ENCODE measurements around the gene FNDC3B. TPM values are rescaled to one million over a fixed set of nuclear protein-coding genes. Genes with fewer than 3 reads are reported as not detected.

FNDC3B gene
- total and polyA plus RNA-seq, 2 donors (not counting 3 experiments of a cell fraction or from before 2014, with no cell fraction given): 91.6 to 295 TPM

- peak overlapping the region; percentile 8 for H3K4me2 ChIP-seq (ENCODE audit: insufficient read depth, low read length)
Observed at GRCh38 chr3:172449466-172450149, 410.2 kb downstream of the FNDC3B start.

More at GRCh38 chr3:172449466-172450149, 410.2 kb downstream of the FNDC3B start:
- dilution Hi-C loops (cut with MboI; ENCODE audit: extremely low pct_ligation_motif_present, low sequenced_read_pairs) (no loop called here), intact Hi-C loops (cut with micrococcal nuclease) (no loop called here)
- Histone ChIP-seq H3K27me3 (ENCODE audit: control insufficient read depth in 2 of 2, insufficient read depth in 2 of 2, low read length in 2 of 2) (peaks cover 39 to 63% of the 10 kb centered on the region in 2 experiments), H3K79me2 (ENCODE audit: control insufficient read depth, insufficient read depth, low read length) (no peaks in the 10 kb centered on the region), H3K9me3 (replicated peaks; ENCODE audit: control insufficient read depth, insufficient read depth, low read length) (no peaks in the 10 kb centered on the region), H2AFZ (ENCODE audit: low read depth, low read length) (no peak overlapping the region), H3K9ac (replicated peaks; ENCODE audit: extremely low read depth, insufficient read depth, low read length) (no peak overlapping the region), H3K9me1 (replicated peaks; ENCODE audit: control insufficient read depth, extremely low read depth, insufficient read depth, low read length) (no peaks in the 10 kb centered on the region), H3K36me3 (ENCODE audit: control insufficient read depth in 2 of 2, extremely low read depth in 1 of 2, insufficient read depth in 2 of 2, low read length in 2 of 2) (no peaks in the 10 kb centered on the region), H3K27ac (ENCODE audit: insufficient read depth, low read depth, low read length) (no peak overlapping the region), H3K4me1 (ENCODE audit: control insufficient read depth, extremely low read depth, insufficient read depth, low read length) (peaks cover 6% of the 10 kb centered on the region), H3K4me3 (replicated peaks in 1 of 3; ENCODE audit: insufficient read depth in 1 of 3, low read depth in 1 of 3, low read length in 3 of 3) (no peak overlapping the region), H4K20me1 (replicated peaks; ENCODE audit: control insufficient read depth, extremely low read depth, insufficient read depth, low read length) (no peaks in the 10 kb centered on the region)
- FAIRE-seq (peak; percentile 72), DNase-seq (ENCODE audit: low read depth, low spot score) (peak; percentile 46)
- CTCF ChIA-PET: interaction anchor here (2.6 kb wide), 1 partner anchor 11 kb away, joined by 6 read pairs; no protein-coding TSS in a partner anchor
- no TSS peak for BruUV-seq (replicated peaks)
- no peak for TF ChIP-seq POLR2A (IDR thresholded peaks at IDR 0.05; ENCODE audit: low read depth, low read length)
- no peak for TF ChIP-seq MAX (IDR thresholded peaks at IDR 0.05; ENCODE audit: insufficient read depth, insufficient read length)
- no peak for TF ChIP-seq JUN (IDR thresholded peaks at IDR 0.05; ENCODE audit: borderline replicate concordance, insufficient read depth, insufficient read length, low read depth)
- TF ChIP-seq CTCF (IDR thresholded peaks at IDR 0.05; ENCODE audit: extremely low read depth in 1 of 2, insufficient read depth in 1 of 2, low read depth in 1 of 2, low read length in 2 of 2): no peak
- no peak for TF ChIP-seq GATA2 (IDR thresholded peaks at IDR 0.05; ENCODE audit: insufficient read depth, insufficient read length, low read depth, low read length)
- TF ChIP-seq POLR2AphosphoS5 (IDR thresholded peaks at IDR 0.05; ENCODE audit: insufficient read depth, low read depth, low read length): no peak
- no peak for TF ChIP-seq MYC (IDR thresholded peaks at IDR 0.05; ENCODE audit: low read depth, low read length)
- TF ChIP-seq EZH2 (IDR thresholded peaks at IDR 0.05; ENCODE audit: borderline replicate concordance, low read depth, low read length, severe bottlenecking): no peak
- POLR2A ChIA-PET: no interaction called here

Small RNA genes lying within 50 kb of the gene (small RNA-seq; reads per million reads assigned to genes)
- gene RN7SL141P (ENCODE audit: insufficient read depth, insufficient read length, low read depth, low replicate concordance): not detected

Other genes with a start within 250 kb of the FNDC3B start
- 75.6 and 108 TPM in 2 replicates for gene PLD1, start 229.1 kb upstream of the FNDC3B start, total RNA-seq
- gene PLD1, start 229.1 kb upstream of the FNDC3B start, polyA plus RNA-seq: 35.7 and 42.0 TPM in 2 replicates
- gene TMEM212, start 196.2 kb upstream of the FNDC3B start, total RNA-seq: not detected in 2 replicates
- gene TMEM212, start 196.2 kb upstream of the FNDC3B start, polyA plus RNA-seq: 0.14 TPM in 1 of 2 replicates, not detected in the other